NCI-H2107 treated with DMSO at 0.1 percent for 48 hours (cell line): ENCODE measurements around the gene UST.
"Not testable (repeated sequence)": the region's sequence is repeated elsewhere in the genome, so short reads cannot be mapped to it uniquely, and the experiment has no call there.

ENCODE experiments used
- DNase-seq: peaks from one replicate; lab custom pipeline; 2025; ENCODE audit not compliant: unreplicated experiment; lab: John Stamatoyannopoulos, UW

The UST gene

GRCh38 chr6:148735989-148736388 lies 10.8 kb upstream of the UST start:
- no peak for DNase-seq

GRCh38 chr6:148736774-148737412 lies 9.9 kb upstream of the UST start:
- no peak for DNase-seq

GRCh38 chr6:148737806-148738205 lies 9.0 kb upstream of the UST start:
- no peak for DNase-seq

- no peak for DNase-seq
Measured at GRCh38 chr6:148738946-148739821, 7.6 kb upstream of the UST start.

GRCh38 chr6:148739822-148740128 lies 7.1 kb upstream of the UST start:
- DNase-seq: no peak

GRCh38 chr6:148743476-148743875 lies 3.4 kb upstream of the UST start:
- DNase-seq: no peak

GRCh38 chr6:148745926-148746325 lies 904 bp upstream of the UST start:
- no peak for DNase-seq

- DNase-seq: no peak
Measured at GRCh38 chr6:148747145-148747470, 278 bp downstream of the UST start.

GRCh38 chr6:148747471-148748165 lies 788 bp downstream of the UST start:
- no peak for DNase-seq

GRCh38 chr6:148749674-148750073 lies 2.8 kb downstream of the UST start:
- DNase-seq: no peak

GRCh38 chr6:148750838-148751792 lies 4.3 kb downstream of the UST start:
- DNase-seq: no peak

GRCh38 chr6:148751793-148752170 lies 5.0 kb downstream of the UST start:
- DNase-seq: no peak

- not testable (repeated sequence) for DNase-seq
Measured at GRCh38 chr6:148755379-148755778, 8.5 kb downstream of the UST start.

GRCh38 chr6:148757944-148758480 lies 11.2 kb downstream of the UST start:
- no peak for DNase-seq

GRCh38 chr6:148758492-148758891 lies 11.7 kb downstream of the UST start:
- DNase-seq: no peak

GRCh38 chr6:148760258-148760534 lies 13.4 kb downstream of the UST start:
- no peak for DNase-seq

GRCh38 chr6:148760568-148761526 lies 14.0 kb downstream of the UST start:
- peak; percentile 41 for DNase-seq

GRCh38 chr6:148761527-148762011 lies 14.7 kb downstream of the UST start:
- no peak for DNase-seq

- no peak for DNase-seq
Measured at GRCh38 chr6:148762231-148762630, 15.4 kb downstream of the UST start.
